ENCODE results near the gene INSYN2B. TPM values are rescaled to one million over a fixed set of nuclear protein-coding genes. Genes with fewer than 3 reads are reported as not detected.

INSYN2B gene
- total RNA-seq, 1 experiment from 2014 or later = not detected

- TF ChIP-seq REST (IDR thresholded peaks at IDR 0.05; ENCODE audit: low read depth) (no peak), CTCF (IDR thresholded peaks at IDR 0.05 in 2 of 3, conservative IDR thresholded peaks at IDR 0.05 in 1 of 3; ENCODE audit: borderline replicate concordance in 1 of 3, insufficient read depth in 1 of 3, low read depth in 2 of 3, low read length in 2 of 3) (no peak), ZBTB33 (IDR thresholded peaks at IDR 0.05; ENCODE audit: extremely low read depth, insufficient replicate concordance, low read length) (no peak), JUND (IDR thresholded peaks at IDR 0.05) (no peak), EZH2phosphoT487 (IDR thresholded peaks at IDR 0.05; ENCODE audit: borderline replicate concordance) (no peak), ZFX (IDR thresholded peaks at IDR 0.05) (no peak), SRF (IDR thresholded peaks at IDR 0.05; ENCODE audit: low read depth) (no peak)
Observed at GRCh38 chr5:170010595-170010994, 30.3 kb upstream of the INSYN2B start (continued).
